Gastrocnemius medialis (tissue), 4 donors: Measurements from ENCODE around the gene SH3TC1.

Experiments used
- CTCF ChIP-seq, 5 experiments: fragments of 450-650 bp in 3 of 5; fragments of 200-600 bp in 2 of 5; sonication (generic) in 2 of 5; IDR thresholded peaks in 4 of 5; conservative IDR thresholded peaks in 1 of 5; 1 replicate in 4 of 5; 2 replicates in 1 of 5; pipeline ENCODE4 v1.5.1; 2016 to 2019; ENCODE audit warnings: antibody characterized with exemption in 5 of 5, mild to moderate bottlenecking in 3 of 5, moderate library complexity in 3 of 5
- POLR2A ChIP-seq, 2 donors: fragments of 450-650 bp; IDR thresholded peaks; one replicate each; pipeline ENCODE4 v1.6.1; 2017; ENCODE audit warnings: antibody characterized with exemption in 2 of 2, mild to moderate bottlenecking in 2 of 2, moderate library complexity in 2 of 2

GRCh38 chr4:8280158-8280875 lies 81.2 kb downstream of the SH3TC1 start:
- TF ChIP-seq POLR2A (IDR thresholded peaks at IDR 0.05) (no peak), CTCF (IDR thresholded peaks at IDR 0.05 in 4 of 5, conservative IDR thresholded peaks at IDR 0.05 in 1 of 5) (no peak)
